Stimulated activated CD4-positive, alpha-beta T cell treated with anti-CD3 and anti-CD28 coated beads, Interleukin-12 subunit alpha, Interleukin-12 subunit beta, amount 100 ng/mL, for 24 hours (primary cell): ENCODE data around the gene PRKCE.
"Not testable (repeated sequence)": the region's sequence is repeated elsewhere in the genome, so short reads cannot be mapped to it uniquely, and the experiment has no call there.

Experiments used
- DNase-seq, 2 experiments: peaks; one replicate each; pipeline ENCODE4 v3.0.0-alpha.2; 2020; ENCODE audit warnings: low read depth in 2 of 2

PRKCE gene

DNA sequence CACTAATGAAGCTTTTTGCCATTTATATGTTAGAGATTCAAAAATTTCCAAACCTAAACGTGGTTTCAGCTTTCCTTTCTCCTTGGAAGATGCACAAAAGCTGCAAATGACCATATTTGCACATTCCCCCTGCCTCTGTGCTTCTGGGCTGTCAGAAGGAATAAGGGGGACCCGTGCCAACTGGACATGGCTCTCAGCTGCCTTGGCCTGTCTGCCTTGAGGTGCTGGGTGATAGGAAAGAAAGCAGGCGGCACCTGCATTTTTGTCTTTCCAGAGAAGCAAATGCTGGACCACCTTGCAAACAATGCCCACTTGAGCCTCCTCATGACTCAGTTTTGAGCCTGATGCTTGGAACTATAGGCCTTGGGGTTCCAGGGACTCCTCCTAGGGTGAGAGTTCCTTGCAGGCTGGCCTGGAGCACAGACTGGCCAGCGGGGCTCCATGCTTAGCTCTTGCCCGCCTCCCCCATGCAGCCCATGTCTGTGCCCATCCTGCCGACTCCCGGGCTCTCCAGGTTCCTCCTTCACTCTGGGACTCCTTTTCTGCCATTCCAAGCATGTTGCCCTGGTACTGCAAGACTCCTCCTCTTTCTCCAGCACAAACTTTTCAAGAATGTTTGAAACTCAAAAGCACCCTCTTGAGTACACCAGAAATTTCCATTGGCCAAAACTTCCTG, 536.7 kb downstream of the PRKCE start:
- DNase-seq: no peak

- no peak for DNase-seq
Observed at GRCh38 chr2:46193356-46193755, 541.9 kb downstream of the PRKCE start.

DNA sequence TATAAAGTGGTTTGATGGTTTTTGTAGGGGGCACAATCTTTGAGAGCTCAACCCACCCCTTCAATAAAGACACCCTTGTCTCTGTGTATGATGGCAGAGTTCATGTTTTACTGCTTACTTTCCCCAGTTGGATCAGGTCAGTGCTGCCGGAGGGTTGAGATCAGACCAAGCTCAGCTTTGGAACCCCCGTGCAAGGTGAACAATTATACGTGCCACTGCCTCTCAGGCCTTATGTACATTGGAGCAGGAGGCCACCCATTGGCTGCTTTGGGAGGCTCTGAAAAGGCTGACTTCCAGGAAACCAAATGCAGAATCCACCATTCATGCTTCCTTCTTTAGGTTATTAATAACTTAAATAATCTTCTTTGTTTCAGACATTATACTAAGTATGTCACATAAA, 542.4 kb downstream of the PRKCE start:
- no peak for DNase-seq

DNA sequence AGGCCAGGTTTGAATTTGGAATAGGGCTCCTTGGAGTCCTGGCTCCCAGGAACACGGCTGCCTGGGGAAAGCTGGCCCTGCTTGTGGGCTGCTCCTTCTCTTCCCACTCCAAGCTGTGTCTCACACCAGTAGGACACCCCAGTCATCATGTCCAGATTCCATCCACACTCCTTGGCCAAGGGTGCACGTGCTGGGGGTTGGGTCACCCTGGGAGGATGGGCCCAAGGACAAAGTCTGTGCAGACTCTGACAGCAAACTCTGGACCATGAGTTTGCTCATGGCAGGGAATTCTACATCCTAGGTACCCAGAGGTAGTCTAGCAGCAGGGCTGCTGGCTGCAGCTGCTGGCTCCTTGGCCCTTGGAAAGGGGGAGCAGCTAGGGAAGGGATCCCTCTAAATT, 543.4 kb downstream of the PRKCE start:
- no peak for DNase-seq

- DNase-seq: no peak
Observed at GRCh38 chr2:46195819-46196218, 544.3 kb downstream of the PRKCE start.

- DNase-seq: no peak
Observed at GRCh38 chr2:46196871-46197462, 545.5 kb downstream of the PRKCE start.

- no peak for DNase-seq
Observed at GRCh38 chr2:46197672-46198071, 546.2 kb downstream of the PRKCE start.

GRCh38 chr2:46198164-46198883, 546.8 kb downstream of the PRKCE start:
- DNase-seq: no peak

GRCh38 chr2:46198966-46199365, 547.5 kb downstream of the PRKCE start:
- DNase-seq: no peak

DNA sequence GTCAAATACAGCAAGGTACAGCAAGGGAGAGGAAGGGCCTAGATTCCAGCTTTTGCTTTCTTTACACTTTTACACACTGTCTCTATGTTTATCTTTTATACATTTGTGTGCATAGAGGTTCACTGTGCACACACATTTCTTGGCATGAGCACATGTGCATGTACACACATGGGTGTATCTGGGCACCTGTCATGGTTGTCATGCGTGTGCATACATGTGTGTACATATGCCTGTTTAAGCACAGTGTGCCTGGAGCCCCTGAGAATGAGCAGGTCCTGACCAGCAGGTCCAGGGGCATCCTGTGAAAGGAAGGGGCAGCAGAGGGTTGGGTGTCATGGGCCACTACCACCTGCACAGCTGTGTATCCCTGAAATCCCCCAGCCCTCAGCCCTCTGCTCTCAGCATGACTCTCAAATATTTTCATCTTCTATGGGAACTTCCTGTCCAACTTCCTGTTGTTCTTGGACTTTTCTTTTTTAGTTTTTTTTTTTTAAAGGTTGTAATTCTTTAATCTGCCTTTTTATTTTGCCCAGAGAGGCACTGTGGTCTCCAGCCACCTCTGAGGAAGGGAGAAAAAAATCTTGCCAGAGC, 548.7 kb downstream of the PRKCE start:
- DNase-seq: no peak

- DNase-seq: no peak
Observed at GRCh38 chr2:46200861-46201605, 549.6 kb downstream of the PRKCE start.

DNA sequence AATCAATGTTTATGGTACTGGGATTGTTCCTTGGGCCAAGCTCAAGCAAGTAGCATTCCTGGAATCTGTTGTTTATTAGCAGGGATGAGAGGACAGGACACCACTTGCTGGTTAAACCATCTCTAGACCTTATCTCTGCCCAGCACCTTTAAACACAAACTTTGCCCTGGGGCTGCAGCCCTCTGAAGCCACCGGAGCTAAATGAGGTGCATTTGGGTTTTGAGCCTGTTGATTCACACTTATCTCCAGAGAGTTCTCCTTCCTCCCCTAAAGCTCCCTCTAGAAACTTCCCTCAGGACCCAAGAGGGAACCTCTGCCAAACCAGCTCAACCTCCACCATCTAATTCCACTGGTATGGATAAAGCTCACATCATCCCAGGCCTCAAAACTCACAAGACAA, 551.0 kb downstream of the PRKCE start:
- no peak for DNase-seq

GRCh38 chr2:46202987-46203386, 551.5 kb downstream of the PRKCE start:
- no peak for DNase-seq

DNA sequence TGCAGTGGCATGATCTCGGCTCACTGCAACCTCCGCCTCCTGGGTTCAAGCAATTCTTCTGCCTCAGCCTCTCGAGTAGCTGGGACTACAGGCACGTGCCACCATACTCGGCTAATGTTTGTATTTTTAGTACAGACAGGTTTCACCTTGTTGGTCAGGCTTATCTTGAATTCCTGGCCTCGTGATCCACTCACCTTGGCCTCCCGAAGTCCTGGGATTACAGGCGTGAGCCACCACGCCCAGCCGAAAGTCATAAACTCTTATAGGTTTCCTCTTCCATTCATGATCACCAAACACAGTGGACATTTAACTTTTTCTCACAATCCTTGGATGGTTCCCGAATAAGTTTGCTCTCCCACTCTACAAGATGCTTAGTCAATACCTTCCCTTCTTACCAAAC, 552.2 kb downstream of the PRKCE start:
- not testable (repeated sequence) for DNase-seq

GRCh38 chr2:46207591-46207990, 556.1 kb downstream of the PRKCE start:
- DNase-seq: no peak

DNA sequence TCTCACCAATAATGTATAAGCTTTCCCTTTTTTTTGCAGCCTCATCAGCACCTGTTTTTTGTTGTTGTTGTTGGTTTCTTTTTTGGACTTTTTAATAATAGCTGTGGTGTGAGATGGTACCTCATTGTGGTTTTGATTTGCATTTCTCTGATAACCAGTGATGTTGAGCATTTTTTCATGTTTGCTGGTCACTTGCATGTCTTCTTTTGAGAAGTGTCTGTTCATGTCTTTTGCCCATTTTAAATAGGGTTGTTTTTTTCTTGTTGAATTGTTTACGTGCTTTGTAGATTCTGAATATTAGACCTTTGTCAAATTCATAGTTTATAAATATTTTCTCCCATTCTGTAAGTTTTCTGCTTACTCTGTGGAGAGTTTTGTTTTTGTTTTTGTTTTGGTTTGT, 557.3 kb downstream of the PRKCE start:
- DNase-seq: no peak

GRCh38 chr2:46210063-46210462, 558.6 kb downstream of the PRKCE start:
- no peak for DNase-seq

DNA sequence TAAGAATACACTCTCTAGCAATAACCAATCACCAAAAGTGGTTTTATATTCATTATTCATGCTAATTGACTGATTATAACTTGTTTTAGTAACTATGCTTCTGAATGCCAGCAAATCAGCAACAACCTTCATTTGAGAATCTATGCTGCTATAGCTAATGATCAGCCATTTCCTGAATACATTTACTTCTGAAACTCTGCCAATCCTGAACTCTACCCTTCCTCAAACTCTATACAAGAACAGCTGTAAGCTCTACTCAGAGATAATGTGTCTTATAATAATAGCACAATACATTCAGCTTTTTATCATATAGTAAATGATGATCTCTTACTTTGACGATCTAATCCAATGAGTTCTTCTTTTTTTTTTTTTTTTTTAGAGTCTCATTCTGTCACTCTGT, 560.0 kb downstream of the PRKCE start:
- DNase-seq: no peak

- no peak for DNase-seq
Observed at GRCh38 chr2:46213906-46214305, 562.4 kb downstream of the PRKCE start.

DNA sequence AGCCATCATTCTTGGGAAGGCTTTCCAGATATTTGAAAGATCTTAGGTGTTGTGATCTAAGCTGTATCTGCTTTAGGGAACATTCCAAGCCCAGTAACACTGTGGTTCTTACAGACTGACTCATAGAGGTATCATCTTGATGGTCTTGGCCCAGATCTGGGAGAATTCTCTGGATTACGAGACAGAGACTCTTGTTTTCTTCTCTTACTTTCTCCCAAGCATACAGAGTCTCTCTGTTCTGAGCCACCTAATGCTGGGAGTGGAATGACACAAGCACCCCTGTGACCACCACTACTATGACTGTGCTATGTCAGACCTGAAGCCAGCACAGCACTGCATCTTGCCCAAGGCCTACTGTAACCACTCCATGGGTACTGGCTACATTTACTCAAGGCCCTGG, 564.7 kb downstream of the PRKCE start:
- DNase-seq: no peak

- DNase-seq: not testable (repeated sequence)
Observed at GRCh38 chr2:46223514-46223913, 572.0 kb downstream of the PRKCE start.

DNA sequence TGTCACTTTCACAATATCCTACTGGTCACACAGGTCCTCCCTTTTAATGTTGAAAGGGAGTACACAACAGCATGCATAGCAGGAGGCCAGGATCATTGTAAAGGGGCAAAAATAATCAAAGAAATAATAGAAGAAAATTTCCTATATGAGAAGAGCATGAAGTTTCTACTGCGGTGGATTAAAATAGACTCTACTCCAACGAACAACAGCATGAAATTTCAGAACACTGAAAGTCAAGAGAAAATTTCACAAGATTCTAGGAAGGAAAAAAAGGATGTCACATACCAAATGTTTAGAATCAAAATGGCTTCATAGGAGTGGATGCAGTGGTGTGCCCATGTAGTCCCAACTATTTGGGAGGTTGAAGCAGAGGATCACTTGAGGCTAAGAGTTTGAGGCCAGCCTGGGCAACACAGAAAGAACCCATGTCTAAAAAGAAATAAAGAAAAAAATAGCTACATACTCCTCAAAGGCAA, 573.7 kb downstream of the PRKCE start:
- DNase-seq: no peak
